Endothelial cell of umbilical vein (primary cell): Measurements from ENCODE around the gene ARHGEF10L. TPM values are rescaled to one million over a fixed set of nuclear protein-coding genes. Genes with fewer than 3 reads are reported as not detected.

ENCODE experiments used
- BruUV-seq: library from RNA; stranded (reverse); fragments of 400-500 nt; replicated peaks from 2 replicates; lab custom pipeline; 2021; lab: Mats Ljungman, UMichigan
- CTCF ChIA-PET: fragments of 300-600, 350-600 bp; sonication (Branson Sonifier 250); formaldehyde crosslinking; loops from one replicate; lab custom pipeline; 2021; ENCODE audit warnings: antibody characterized with exemption, inconsistent platforms; lab: Charles Lee
- POLR2A ChIA-PET: fragments of 300-600, 350-600 bp; sonication (Branson Sonifier 250); formaldehyde crosslinking; loops from one replicate; lab custom pipeline; 2021; ENCODE audit warnings: antibody characterized with exemption, inconsistent platforms; lab: Charles Lee
- DNase-seq: peaks from one replicate; pipeline ENCODE4 v3.0.0-alpha.2; 2011; ENCODE audit warnings: low read depth, low spot score
- FAIRE-seq: peaks from 2 replicates; lab custom pipeline; 2011; peaks lifted over from hg19 to GRCh38; lab: Jason Lieb, UNC
- H2AFZ ChIP-seq: 2 replicates; pipeline ENCODE4 v1.6.0; 2012; ENCODE audit warnings: low read depth, low read length, control low read depth, inconsistent platforms
- H3K27ac ChIP-seq: 2 replicates; pipeline ENCODE4 v1.5.1; 2011; ENCODE audit warnings: low read depth, mild to moderate bottlenecking, control low read depth, low read length, moderate library complexity; ENCODE audit not compliant: insufficient read depth
- H3K27me3 ChIP-seq, 2 experiments: 2 replicates each; pipeline versions ENCODE4 v1.6.0 to v1.6.1; 2011; ENCODE audit warnings: low read length in 2 of 2, mixed read lengths in 1 of 2; ENCODE audit not compliant: control insufficient read depth in 2 of 2, insufficient read depth in 2 of 2
- H3K36me3 ChIP-seq, 2 experiments: 2 replicates in 1 of 2; 3 replicates in 1 of 2; pipeline ENCODE4 v1.5.1; 2011; ENCODE audit warnings: low read length in 2 of 2, mild to moderate bottlenecking in 1 of 2, moderate library complexity in 1 of 2; ENCODE audit not compliant: control insufficient read depth in 2 of 2, insufficient read depth in 2 of 2; ENCODE audit errors: extremely low read depth in 1 of 2
- H3K4me1 ChIP-seq: 3 replicates; pipeline ENCODE4 v1.5.1; 2011; ENCODE audit warnings: mild to moderate bottlenecking, low read length; ENCODE audit not compliant: control insufficient read depth, insufficient read depth; ENCODE audit errors: extremely low read depth
- H3K4me2 ChIP-seq: 2 replicates; pipeline ENCODE4 v1.6.1; 2011; ENCODE audit warnings: low read length, control low read depth, mixed read lengths; ENCODE audit not compliant: insufficient read depth
- H3K4me3 ChIP-seq, 3 experiments: fragments of 200-600 bp in 1 of 3; sonication (generic), shearing (Covaris generic) in 1 of 3; replicated peaks in 1 of 3; 2 replicates each; pipeline ENCODE4 v1.5.1; 2011 to 2016; ENCODE audit warnings: control low read depth in 3 of 3, low read length in 3 of 3, mild to moderate bottlenecking in 2 of 3, inconsistent platforms in 1 of 3, low read depth in 1 of 3, moderate library complexity in 1 of 3; ENCODE audit not compliant: insufficient read depth in 1 of 3
- H3K79me2 ChIP-seq: 2 replicates; pipeline ENCODE4 v1.6.0; 2012; ENCODE audit warnings: low read length, inconsistent platforms; ENCODE audit not compliant: control insufficient read depth, insufficient read depth
- H3K9ac ChIP-seq: replicated peaks from 2 replicates; pipeline ENCODE3; 2011; ENCODE audit warnings: low read length, control low read depth; ENCODE audit not compliant: insufficient read depth; ENCODE audit errors: extremely low read depth
- H3K9me1 ChIP-seq: replicated peaks from 3 replicates; pipeline ENCODE4 v1.6.0; 2011; ENCODE audit warnings: mild to moderate bottlenecking, low read length; ENCODE audit not compliant: control insufficient read depth, insufficient read depth; ENCODE audit errors: extremely low read depth
- H3K9me3 ChIP-seq: replicated peaks from 2 replicates; pipeline ENCODE4 v1.5.1; 2012; ENCODE audit warnings: low read length, inconsistent platforms; ENCODE audit not compliant: control insufficient read depth, insufficient read depth
- H4K20me1 ChIP-seq: replicated peaks from 2 replicates; pipeline ENCODE3; 2011; ENCODE audit warnings: mild to moderate bottlenecking, low read length; ENCODE audit not compliant: control insufficient read depth, insufficient read depth; ENCODE audit errors: extremely low read depth
- CTCF ChIP-seq, 2 donors: IDR thresholded peaks; 1 replicate in 1 of 2; 2 replicates in 1 of 2; pipeline ENCODE4 v1.5.1; 2011; ENCODE audit warnings: low read length in 2 of 2, mild to moderate bottlenecking in 2 of 2, moderate library complexity in 2 of 2, control low read depth in 1 of 2, inconsistent platforms in 1 of 2, low read depth in 1 of 2; ENCODE audit not compliant: insufficient read depth in 1 of 2; ENCODE audit errors: extremely low read depth in 1 of 2
- EZH2 ChIP-seq: IDR thresholded peaks from 2 replicates; pipeline ENCODE4 v1.6.1; 2012; ENCODE audit warnings: borderline replicate concordance, low read depth, mild to moderate bottlenecking, moderate library complexity, low read length, inconsistent platforms; ENCODE audit not compliant: severe bottlenecking
- FOS ChIP-seq: IDR thresholded peaks from 2 replicates; pipeline ENCODE4 v1.6.1; 2011; ENCODE audit warnings: mild to moderate bottlenecking, low read length, moderate library complexity, borderline replicate concordance; ENCODE audit not compliant: insufficient read depth
- GATA2 ChIP-seq: IDR thresholded peaks from 2 replicates; pipeline ENCODE4 v1.7.0; 2011; ENCODE audit warnings: low read depth, mild to moderate bottlenecking, moderate library complexity, mixed read lengths, low read length; ENCODE audit not compliant: insufficient read length, insufficient read depth
- JUN ChIP-seq: IDR thresholded peaks from 2 replicates; pipeline ENCODE4 v1.6.1; 2011; ENCODE audit warnings: borderline replicate concordance, low read depth; ENCODE audit not compliant: insufficient read length, insufficient read depth
- MAX ChIP-seq: IDR thresholded peaks from 2 replicates; pipeline ENCODE4 v1.6.1; 2011; ENCODE audit not compliant: insufficient read depth, insufficient read length
- MYC ChIP-seq: IDR thresholded peaks from one replicate; pipeline ENCODE4 v1.6.1; 2011; ENCODE audit warnings: mild to moderate bottlenecking, low read depth, low read length
- POLR2A ChIP-seq: IDR thresholded peaks from 2 replicates; pipeline ENCODE4 v1.6.1; 2012; ENCODE audit warnings: low read depth, mild to moderate bottlenecking, control low read depth, low read length
- POLR2AphosphoS5 ChIP-seq: IDR thresholded peaks from 2 replicates; pipeline ENCODE4 v1.6.1; 2012; ENCODE audit warnings: low read depth, mild to moderate bottlenecking, control low read depth, low read length, moderate library complexity; ENCODE audit not compliant: insufficient read depth
- dilution Hi-C: fragments of 300-500 bp; cut with MboI; formaldehyde crosslinking; loops from one replicate; pipeline ENCODE4 v1.15.0; 2019; ENCODE audit warnings: low sequenced_read_pairs; ENCODE audit not compliant: extremely low pct_ligation_motif_present
- intact Hi-C: fragments of 100-400 bp; cut with micrococcal nuclease; formaldehyde crosslinking; loops from one replicate; pipeline ENCODE4 v1.10.0; 2022
- polyA plus RNA-seq, 4 experiments: library from polyadenylated mRNA; depleted of rRNA in 3 of 4; stranded (reverse) in 3 of 4; unstranded in 1 of 4; fragments of >200 nt; gene quantifications; 2 replicates each; pipeline versions ENCODE4 v1.2.1 to v1.2.3, GENCODE V29; 2011 to 2012; ENCODE audit warnings: missing spikeins in 1 of 4
- total RNA-seq: library from RNA; stranded (reverse); gene quantifications from 2 replicates; pipeline ENCODE4 v1.2.3, GENCODE V29; 2021

ARHGEF10L gene
- total and polyA plus RNA-seq, 2 donors (not counting 3 experiments of a cell fraction or from before 2014, with no cell fraction given) = 1.9 to 5.2 TPM

- Histone ChIP-seq H3K79me2 (no peaks in the 10 kb centered on the region), H3K4me1 (no peaks in the 10 kb centered on the region), H3K9me1 (no peaks in the 10 kb centered on the region), H3K4me2 (no peak overlapping the region), H3K9me3 (no peaks in the 10 kb centered on the region), H3K27me3 (no peaks in the 10 kb centered on the region), H3K9ac (no peak overlapping the region), H4K20me1 (no peaks in the 10 kb centered on the region), H2AFZ (no peak overlapping the region), H3K27ac (no peak overlapping the region), H3K4me3 (no peak overlapping the region), H3K36me3 (no peaks in the 10 kb centered on the region)
- ChIA-PET CTCF (interaction anchor here (0.7 to 1.6 kb wide), 5 partner anchors 9 to 25 kb away, joined by 3 to 4 read pairs (median 3); no protein-coding TSS in a partner anchor), POLR2A (interaction anchor here (0.7 kb wide), 1 partner anchor 23 kb away, joined by 4 read pairs; no protein-coding TSS in a partner anchor)
- dilution Hi-C loops (no loop called here), intact Hi-C loops (no loop called here)
- TF ChIP-seq MYC (no peak), POLR2A (no peak), JUN (no peak), EZH2 (no peak), FOS (no peak), POLR2AphosphoS5 (no peak), GATA2 (no peak), MAX (no peak), CTCF (IDR thresholded peaks at IDR 0.05; ENCODE audit: extremely low read depth in 1 of 2, insufficient read depth in 1 of 2, low read depth in 1 of 2, low read length in 2 of 2) (no peak)
- BruUV-seq = no TSS peak
- FAIRE-seq (no peak), DNase-seq (no peak)
These were observed 22.1 kb downstream of the ARHGEF10L start for GRCh38 chr1:17561561-17561985.
